ENCODE data around the gene CNOT11.
"Not testable (repeated sequence)": the region's sequence is repeated elsewhere in the genome, so short reads cannot be mapped to it uniquely, and the experiment has no call there.

The CNOT11 gene

DNA sequence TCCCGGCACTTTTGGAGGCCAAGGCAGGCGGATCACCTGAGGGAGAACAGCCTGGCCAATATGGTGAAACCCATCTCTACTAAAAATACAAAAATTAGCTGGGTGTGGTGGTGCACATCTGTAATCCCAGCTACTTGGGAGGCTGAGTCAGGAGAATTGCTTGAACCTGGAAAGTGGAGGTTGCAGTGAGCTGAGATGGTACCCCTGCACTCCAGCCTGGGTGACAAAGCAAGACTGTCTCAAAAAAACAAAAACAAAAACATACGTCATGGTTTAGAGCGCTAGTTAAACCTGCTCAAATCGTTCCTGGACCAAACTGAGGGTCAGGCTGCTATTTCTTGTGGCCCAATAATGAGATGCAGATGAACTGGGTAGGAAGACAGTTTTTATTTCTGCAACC lies 7.2 kb upstream of the CNOT11 start:
- DNase-seq (ENCODE audit: low read depth), result not testable (repeated sequence)

DNA sequence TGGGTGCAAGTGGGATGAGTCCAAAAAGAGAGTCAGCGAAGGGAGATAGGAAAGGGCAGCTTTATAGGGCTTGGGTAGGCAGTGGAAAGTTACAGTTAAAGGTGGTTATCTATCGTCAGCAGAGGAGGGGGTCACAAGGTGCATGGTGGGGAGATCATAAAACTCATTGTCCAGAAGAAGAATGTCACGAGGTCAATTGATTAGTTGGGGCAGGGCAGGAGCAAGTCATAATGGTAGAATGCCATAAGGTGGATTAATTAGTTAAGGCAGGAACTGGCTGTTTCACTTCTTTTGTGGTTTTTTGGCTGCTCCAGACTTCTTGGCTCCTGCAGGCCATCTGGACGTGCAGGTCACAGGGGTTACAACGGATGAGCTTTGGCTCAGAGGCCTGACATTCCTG lies 3.9 kb upstream of the CNOT11 start:
- peak; percentile 9 for DNase-seq (ENCODE audit: low read depth)

DNA sequence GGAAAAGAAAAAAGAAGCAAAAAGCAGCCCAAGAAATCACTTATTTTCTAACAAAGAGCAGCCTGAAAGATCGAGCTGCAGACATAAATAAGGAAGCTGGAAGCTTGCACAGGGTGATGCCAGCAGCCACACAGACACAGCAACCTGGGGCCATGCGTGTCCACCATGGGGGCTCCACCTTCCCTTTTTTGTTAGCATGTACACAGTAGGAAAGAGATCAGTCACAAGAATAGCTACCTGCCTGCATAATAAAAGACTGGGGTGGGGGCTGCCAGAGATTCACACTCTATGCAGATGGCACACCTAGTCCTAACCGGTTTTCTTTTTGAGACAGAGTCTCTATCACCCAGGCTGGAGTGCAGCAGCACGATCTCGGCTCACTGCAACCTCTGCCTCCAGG lies 2.9 kb upstream of the CNOT11 start:
- DNase-seq (ENCODE audit: low read depth), result no peak

- DNase-seq (ENCODE audit: low read depth), result not testable (repeated sequence)
Observed at GRCh38 chr2:101251246-101251781, 1.4 kb upstream of the CNOT11 start.

GRCh38 chr2:101251844-101252407 lies 760 bp upstream of the CNOT11 start:
- peak; percentile 2 for DNase-seq (ENCODE audit: low read depth)

- DNase-seq (ENCODE audit: low read depth), result peak; percentile 75
Observed at GRCh38 chr2:101253013-101253702, 472 bp downstream of the CNOT11 start.

GRCh38 chr2:101253703-101254450 lies 1.2 kb downstream of the CNOT11 start:
- peak; percentile 9 for DNase-seq (ENCODE audit: low read depth)

DNA sequence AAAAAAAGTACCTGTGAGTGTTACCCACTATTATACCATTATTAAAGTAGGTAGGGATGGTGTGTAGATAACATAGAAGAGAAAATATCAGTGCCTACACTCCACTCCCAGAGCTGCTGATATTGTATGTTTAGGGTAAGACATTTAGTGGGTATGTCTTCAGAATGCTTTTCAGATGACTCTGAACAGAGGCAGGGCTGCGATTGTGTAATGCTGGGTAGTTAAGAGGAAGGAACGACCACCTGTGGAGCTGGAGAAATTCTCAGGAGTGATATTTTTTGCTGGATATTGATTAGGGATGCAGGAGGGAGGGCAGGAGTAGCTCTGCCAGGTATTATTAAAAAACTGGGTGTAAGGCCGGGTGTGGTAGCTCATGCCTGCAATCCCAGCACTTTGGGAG lies 2.8 kb downstream of the CNOT11 start:
- peak; percentile 27 for DNase-seq (ENCODE audit: low read depth)

DNA sequence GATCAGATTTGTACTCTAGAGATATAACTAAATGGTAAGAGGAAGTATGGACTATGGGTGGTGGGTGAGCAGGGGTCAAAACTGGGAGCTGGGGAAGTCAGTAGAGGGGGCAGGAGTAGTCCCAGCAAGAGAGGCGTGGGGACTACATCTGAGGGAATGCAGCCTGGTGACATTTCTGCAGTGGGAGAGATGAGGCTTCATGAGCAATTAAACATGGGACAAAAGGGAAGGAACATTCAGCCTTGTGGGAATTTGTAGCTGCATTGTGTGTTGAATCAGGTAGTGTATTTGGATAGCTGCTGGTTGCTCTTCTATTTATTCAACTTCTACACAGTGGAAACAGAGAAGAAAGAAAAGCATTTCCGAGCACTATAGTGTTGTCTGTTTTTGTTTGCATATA lies 3.6 kb downstream of the CNOT11 start:
- DNase-seq (ENCODE audit: low read depth), result no peak

- no peak for DNase-seq (ENCODE audit: low read depth)
Observed at GRCh38 chr2:101258804-101259203, 6.1 kb downstream of the CNOT11 start.

- no peak for DNase-seq (ENCODE audit: low read depth)
Observed at GRCh38 chr2:101262142-101262541, 9.5 kb downstream of the CNOT11 start.

- no peak for DNase-seq (ENCODE audit: low read depth)
Observed at GRCh38 chr2:101263377-101263800, 10.7 kb downstream of the CNOT11 start.

GRCh38 chr2:101264360-101264939 lies 11.8 kb downstream of the CNOT11 start:
- no peak for DNase-seq (ENCODE audit: low read depth)

- no peak for DNase-seq (ENCODE audit: low read depth)
Observed at GRCh38 chr2:101265893-101266499, 13.3 kb downstream of the CNOT11 start.

- no peak for DNase-seq (ENCODE audit: low read depth)
Observed at GRCh38 chr2:101267671-101268656, 15.3 kb downstream of the CNOT11 start.

DNA sequence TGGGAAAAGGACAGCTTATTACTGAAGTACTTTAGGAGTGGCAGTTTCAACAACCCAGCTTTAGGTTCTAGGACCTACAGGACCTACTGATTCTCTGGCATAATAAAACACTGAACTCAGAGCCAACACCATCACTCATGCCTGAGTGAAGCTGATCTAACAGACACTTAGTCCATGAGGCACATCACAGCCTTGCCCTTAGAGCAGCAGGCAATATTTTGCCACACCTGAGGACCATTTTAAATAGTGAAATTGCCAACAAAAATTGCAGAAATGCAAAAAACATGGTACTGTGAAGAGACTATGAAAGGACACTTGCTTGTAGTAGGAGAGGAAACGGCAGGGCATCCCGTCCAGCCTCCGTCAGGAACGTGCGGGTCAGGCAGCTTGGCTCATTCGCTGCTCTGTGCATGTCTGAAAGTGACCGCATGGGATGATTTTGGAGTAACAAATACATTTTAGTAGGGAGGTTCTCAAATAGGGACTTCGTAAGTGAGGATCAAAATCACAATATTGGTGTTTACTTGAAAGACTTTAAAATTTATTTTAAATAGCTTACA lies 18.1 kb downstream of the CNOT11 start:
- no peak for DNase-seq (ENCODE audit: low read depth)

- DNase-seq (ENCODE audit: low read depth), result no peak
Observed at GRCh38 chr2:101272045-101272784, 19.5 kb downstream of the CNOT11 start.

DNA sequence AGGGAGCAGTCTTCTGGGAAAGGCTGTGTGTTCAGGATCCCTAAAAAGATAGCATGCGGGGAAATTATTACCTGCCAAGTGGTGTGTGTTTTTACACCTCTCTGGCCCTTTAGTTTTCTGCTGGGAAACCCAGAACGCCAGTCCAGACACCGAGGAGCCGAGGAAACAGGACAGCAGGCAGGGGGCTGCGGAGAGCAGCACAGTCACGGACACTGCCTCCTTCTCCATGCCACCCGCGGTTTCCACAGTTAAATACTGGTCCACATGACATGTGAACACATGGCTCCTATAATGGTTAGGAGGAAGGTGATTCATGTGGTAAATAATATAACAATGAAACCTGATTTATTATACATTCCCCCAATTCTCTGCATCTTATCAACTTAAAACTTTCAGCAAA lies 20.4 kb downstream of the CNOT11 start:
- DNase-seq (ENCODE audit: low read depth), result no peak

DNA sequence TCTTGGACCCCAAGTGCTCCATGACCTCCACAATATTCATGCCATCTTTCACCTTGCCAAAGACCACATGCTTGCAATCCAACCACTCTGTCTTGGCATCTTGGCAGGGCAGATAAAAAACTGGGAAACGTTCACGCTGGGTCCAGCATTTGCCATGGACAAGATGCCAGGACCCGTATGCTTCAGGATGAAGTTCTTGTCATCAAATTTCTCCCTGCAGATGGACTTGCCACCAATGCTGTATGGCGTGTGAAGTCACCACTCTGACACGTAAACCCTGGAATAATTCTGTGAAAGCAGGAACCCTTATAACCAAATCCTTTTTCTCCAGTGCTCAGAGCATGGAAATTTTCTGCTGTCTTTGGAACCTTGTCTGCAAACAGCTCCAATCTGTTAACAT lies 21.5 kb downstream of the CNOT11 start:
- no peak for DNase-seq (ENCODE audit: low read depth)

DNA sequence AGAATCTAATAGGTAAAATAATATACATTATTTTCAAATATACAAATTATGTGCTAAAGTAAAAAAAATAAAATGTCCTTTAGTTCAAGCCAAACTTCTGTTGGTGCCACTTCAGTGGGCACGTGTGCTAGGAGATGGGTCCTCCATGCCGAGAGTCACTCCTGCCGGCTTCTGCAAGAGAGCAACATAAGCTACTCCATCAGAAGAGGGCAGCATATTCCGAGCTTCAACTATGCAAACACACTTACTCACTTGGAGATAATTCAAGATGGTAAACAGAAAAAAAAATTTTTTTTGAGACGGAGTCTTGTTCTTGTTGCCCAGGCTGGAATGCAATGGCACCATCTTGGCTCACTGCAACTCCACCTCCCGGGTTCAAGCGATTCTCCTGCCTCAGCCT lies 24.4 kb downstream of the CNOT11 start:
- DNase-seq (ENCODE audit: low read depth), result peak; percentile 20

Measured in EH (cell line).